ENCODE results near the gene DUOXA2. TPM values are rescaled to one million over a fixed set of nuclear protein-coding genes. Genes with fewer than 3 reads are reported as not detected.

The DUOXA2 gene
- polyA plus RNA-seq, 10 donors, result 0.20 to 0.34 TPM; not detected in 8

GRCh38 chr15:45136378-45136764 lies 22.2 kb downstream of the DUOXA2 start:
- DNase-seq, result no peak

- DNase-seq, result no peak
Observed at GRCh38 chr15:45137703-45138102, 23.6 kb downstream of the DUOXA2 start.

- DNase-seq, result no peak
Observed at GRCh38 chr15:45138814-45139765, 25.0 kb downstream of the DUOXA2 start.

GRCh38 chr15:45139770-45140169 lies 25.6 kb downstream of the DUOXA2 start:
- DNase-seq, result no peak

GRCh38 chr15:45140557-45141250 lies 26.6 kb downstream of the DUOXA2 start:
- DNase-seq, result no peak

GRCh38 chr15:45141386-45141785 lies 27.3 kb downstream of the DUOXA2 start:
- no peak for DNase-seq

GRCh38 chr15:45143056-45143455 lies 28.9 kb downstream of the DUOXA2 start:
- no peak for DNase-seq

GRCh38 chr15:45143946-45144345 lies 29.8 kb downstream of the DUOXA2 start:
- DNase-seq, result no peak

GRCh38 chr15:45144775-45145174 lies 30.6 kb downstream of the DUOXA2 start:
- DNase-seq, result no peak

GRCh38 chr15:45146405-45146804 lies 32.3 kb downstream of the DUOXA2 start:
- DNase-seq, result no peak

- no peak for DNase-seq
Observed at GRCh38 chr15:45147606-45148005, 33.5 kb downstream of the DUOXA2 start.

GRCh38 chr15:45148076-45149059 lies 34.2 kb downstream of the DUOXA2 start:
- no peak for DNase-seq

GRCh38 chr15:45149060-45149459 lies 34.9 kb downstream of the DUOXA2 start:
- no peak for DNase-seq

- DNase-seq, result no peak
Observed at GRCh38 chr15:45150481-45150880, 36.4 kb downstream of the DUOXA2 start.

- no peak for DNase-seq
Observed at GRCh38 chr15:45150997-45151396, 36.9 kb downstream of the DUOXA2 start.

- no peak for DNase-seq
Observed at GRCh38 chr15:45151998-45152828, 38.1 kb downstream of the DUOXA2 start.

GRCh38 chr15:45155739-45156138 lies 41.6 kb downstream of the DUOXA2 start:
- DNase-seq, result no peak

GRCh38 chr15:45156744-45157455 lies 42.8 kb downstream of the DUOXA2 start:
- DNase-seq, result peak in 1 of 3 donors; percentile 42

- peak in 2 of 3 donors; percentile 24 to 40 for DNase-seq
Observed at GRCh38 chr15:45157974-45158373, 43.8 kb downstream of the DUOXA2 start.

- no peak for DNase-seq
Observed at GRCh38 chr15:45161666-45162065, 47.5 kb downstream of the DUOXA2 start.
